AG20443 (cell line): ENCODE data around the gene MYB.

Source experiments
- DNase-seq: peaks from one replicate; pipeline ENCODE4 v3.0.0; 2012; ENCODE audit warnings: low spot score, mixed read lengths

The MYB gene

GRCh38 chr6:135189344-135189743, 8.2 kb downstream of the MYB start:
- DNase-seq: no peak

GRCh38 chr6:135191508-135192255, 10.6 kb downstream of the MYB start:
- DNase-seq: no peak

- DNase-seq: no peak
Measured at GRCh38 chr6:135192256-135193174, 11.4 kb downstream of the MYB start.

GRCh38 chr6:135193221-135193620, 12.1 kb downstream of the MYB start:
- DNase-seq: no peak

GRCh38 chr6:135195041-135195440, 13.9 kb downstream of the MYB start:
- DNase-seq: no peak

- no peak for DNase-seq
Measured at GRCh38 chr6:135195522-135195921, 14.4 kb downstream of the MYB start.

GRCh38 chr6:135196739-135197510, 15.8 kb downstream of the MYB start:
- no peak for DNase-seq

GRCh38 chr6:135202836-135203235, 21.7 kb downstream of the MYB start:
- DNase-seq: no peak

- DNase-seq: no peak
Measured at GRCh38 chr6:135204951-135205350, 23.8 kb downstream of the MYB start.

- DNase-seq: peak; percentile 24
Measured at GRCh38 chr6:135209803-135210202, 28.7 kb downstream of the MYB start.

GRCh38 chr6:135210632-135211305, 29.7 kb downstream of the MYB start:
- no peak for DNase-seq

GRCh38 chr6:135211306-135211702, 30.2 kb downstream of the MYB start:
- DNase-seq: no peak

GRCh38 chr6:135212020-135212806, 31.1 kb downstream of the MYB start:
- peak; percentile 56 for DNase-seq

GRCh38 chr6:135212935-135213334, 31.8 kb downstream of the MYB start:
- DNase-seq: peak; percentile 52

- DNase-seq: no peak
Measured at GRCh38 chr6:135213616-135214015, 32.5 kb downstream of the MYB start.

GRCh38 chr6:135215160-135215559, 34.1 kb downstream of the MYB start:
- no peak for DNase-seq

- DNase-seq: no peak
Measured at GRCh38 chr6:135215563-135215962, 34.5 kb downstream of the MYB start.

- DNase-seq: no peak
Measured at GRCh38 chr6:135217663-135218062, 36.6 kb downstream of the MYB start.

GRCh38 chr6:135219346-135219745, 38.2 kb downstream of the MYB start:
- DNase-seq: no peak

- DNase-seq: no peak
Measured at GRCh38 chr6:135221042-135221441, 39.9 kb downstream of the MYB start.

- no peak for DNase-seq
Measured at GRCh38 chr6:135221505-135221904, 40.4 kb downstream of the MYB start.
